ENCODE results near the gene CKAP5.

GRCh38 chr11:46693597-46694012 is 152.5 kb downstream of the CKAP5 start:
- TF ChIP-seq ARNTL (CRISPR knock-in tag; IDR thresholded peaks at IDR 0.05; ENCODE audit: borderline replicate concordance, low read depth) (no peak), ZC3H10 (CRISPR knock-in tag; IDR thresholded peaks at IDR 0.05) (no peak), TSHZ2 (CRISPR knock-in tag; IDR thresholded peaks at IDR 0.05) (no peak), POU6F1 (CRISPR knock-in tag; IDR thresholded peaks at IDR 0.05; ENCODE audit: borderline replicate concordance, low read depth) (no peak), ZFP30 (CRISPR knock-in tag; IDR thresholded peaks at IDR 0.05) (no peak), ZFP3 (CRISPR knock-in tag; IDR thresholded peaks at IDR 0.05) (no peak), ZNF70 (CRISPR knock-in tag; IDR thresholded peaks at IDR 0.05) (no peak), RARB (CRISPR knock-in tag; IDR thresholded peaks at IDR 0.05) (no peak), BACH2 (CRISPR knock-in tag; IDR thresholded peaks at IDR 0.05; ENCODE audit: borderline replicate concordance) (no peak), CREB5 (CRISPR knock-in tag; IDR thresholded peaks at IDR 0.05; ENCODE audit: low read depth) (no peak), SNAI2 (CRISPR knock-in tag; IDR thresholded peaks at IDR 0.05) (no peak), OSR1 (CRISPR knock-in tag; IDR thresholded peaks at IDR 0.05) (no peak)
- TF ChIP-seq, protein P1, sequence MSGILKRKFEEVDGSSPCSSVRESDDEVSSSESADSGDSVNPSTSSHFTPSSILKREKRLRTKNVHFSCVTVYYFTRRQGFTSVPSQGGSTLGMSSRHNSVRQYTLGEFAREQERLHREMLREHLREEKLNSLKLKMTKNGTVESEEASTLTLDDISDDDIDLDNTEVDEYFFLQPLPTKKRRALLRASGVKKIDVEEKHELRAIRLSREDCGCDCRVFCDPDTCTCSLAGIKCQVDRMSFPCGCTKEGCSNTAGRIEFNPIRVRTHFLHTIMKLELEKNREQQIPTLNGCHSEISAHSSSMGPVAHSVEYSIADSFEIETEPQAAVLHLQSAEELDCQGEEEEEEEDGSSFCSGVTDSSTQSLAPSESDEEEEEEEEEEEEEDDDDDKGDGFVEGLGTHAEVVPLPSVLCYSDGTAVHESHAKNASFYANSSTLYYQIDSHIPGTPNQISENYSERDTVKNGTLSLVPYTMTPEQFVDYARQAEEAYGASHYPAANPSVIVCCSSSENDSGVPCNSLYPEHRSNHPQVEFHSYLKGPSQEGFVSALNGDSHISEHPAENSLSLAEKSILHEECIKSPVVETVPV (CRISPR knock-in tag; IDR thresholded peaks at IDR 0.05): no peak
- TF ChIP-seq, protein P2, sequence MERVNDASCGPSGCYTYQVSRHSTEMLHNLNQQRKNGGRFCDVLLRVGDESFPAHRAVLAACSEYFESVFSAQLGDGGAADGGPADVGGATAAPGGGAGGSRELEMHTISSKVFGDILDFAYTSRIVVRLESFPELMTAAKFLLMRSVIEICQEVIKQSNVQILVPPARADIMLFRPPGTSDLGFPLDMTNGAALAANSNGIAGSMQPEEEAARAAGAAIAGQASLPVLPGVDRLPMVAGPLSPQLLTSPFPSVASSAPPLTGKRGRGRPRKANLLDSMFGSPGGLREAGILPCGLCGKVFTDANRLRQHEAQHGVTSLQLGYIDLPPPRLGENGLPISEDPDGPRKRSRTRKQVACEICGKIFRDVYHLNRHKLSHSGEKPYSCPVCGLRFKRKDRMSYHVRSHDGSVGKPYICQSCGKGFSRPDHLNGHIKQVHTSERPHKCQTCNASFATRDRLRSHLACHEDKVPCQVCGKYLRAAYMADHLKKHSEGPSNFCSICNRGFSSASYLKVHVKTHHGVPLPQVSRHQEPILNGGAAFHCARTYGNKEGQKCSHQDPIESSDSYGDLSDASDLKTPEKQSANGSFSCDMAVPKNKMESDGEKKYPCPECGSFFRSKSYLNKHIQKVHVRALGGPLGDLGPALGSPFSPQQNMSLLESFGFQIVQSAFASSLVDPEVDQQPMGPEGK (CRISPR knock-in tag; IDR thresholded peaks at IDR 0.05; ENCODE audit: borderline replicate concordance): no peak
